Left cardiac atrium (tissue), 4 donors: ENCODE data around the gene CHI3L1. TPM values are rescaled to one million over a fixed set of nuclear protein-coding genes. Genes with fewer than 3 reads are reported as not detected.
"Not testable (repeated sequence)": the region's sequence is repeated elsewhere in the genome, so short reads cannot be mapped to it uniquely, and the experiment has no call there.

Experiments used
- ATAC-seq, 2 donors: fragments of 200-7000 bp; cut with Tn5 transposase; one replicate each; pipeline ENCODE4 v1.9.1; 2020; ENCODE audit warnings: mild to moderate bottlenecking in 2 of 2, moderate library complexity in 2 of 2
- DNase-seq: peaks from one replicate; pipeline ENCODE4 v3.0.0-alpha.2; 2020
- intact Hi-C, 2 donors: fragments of 100-400 bp; cut with DNase I; formaldehyde crosslinking; loops; one replicate each; pipeline versions ENCODE4 v1.14.1 to v1.15.1; 2022 to 2023
- long read RNA-seq: library from polyadenylated mRNA; unstranded; transcript quantifications from one replicate; pipeline ENCODE4 v2.0.0, GENCODE V29; 2021
- total RNA-seq, 2 donors: library from RNA; stranded (reverse); fragmentation: NEBNext Ultra II Directional; extraction: Animal tissue kit (Norgen Biotek cat#: 25700); gene quantifications; one replicate each; pipeline ENCODE4 v1.2.1, GENCODE V29; 2021
- donor health status: DM: no; HTN: yes; CAD: no.
- donor health status: DM: no; HTN: yes; CAD: no; lungs with severe emphysema.
- donor health status: DM: yes; HTN: yes; CAD: no.
- donor health status: Dilated cardiomyopathy.

CHI3L1 gene
- 10 to 100 TPM in 1 of 2 donors, 1 to 10 TPM in 1; 6.1 to 20.4 TPM for total RNA-seq
- long read RNA-seq, transcript CHI3L1-201 (10 exons, 1,792 nt): major isoform, 12 of 18 reads
- long read RNA-seq, partial matches to known transcripts: 0 of 18 reads
- long read RNA-seq, other reads (novel, unspliced or antisense): 6 of 18 reads

GRCh38 chr1:203186446-203187303, at the start of gene CHI3L1:
Gene CHI3L1 (minus strand): TSS chr1:203186704. CDS start chr1:203186623, 81 bp downstream.
- ATAC-seq (peak; percentile 51 to 62), DNase-seq (peak; percentile 36)
- intact Hi-C loops: no loop called here

- intact Hi-C loops, ATAC-seq: not testable (repeated sequence)
Measured at GRCh38 chr1:203234901-203235300, 48.4 kb upstream of the CHI3L1 start.

GRCh38 chr1:203229471-203230135, 43.1 kb upstream of the CHI3L1 start, which contains the start of gene CHIT1:
Gene CHIT1 (minus strand): TSS chr1:203229673. CDS start chr1:203229636, 37 bp downstream.
- ATAC-seq (no peak), DNase-seq (no peak)
- intact Hi-C loops: no loop called here

More at GRCh38 chr1:203234901-203235300, 48.4 kb upstream of the CHI3L1 start:
- DNase-seq: not testable (repeated sequence)

- ATAC-seq (no peak), DNase-seq (no peak)
- intact Hi-C loops: no loop called here
Measured at GRCh38 chr1:203228670-203229069, 42.2 kb upstream of the CHI3L1 start.

GRCh38 chr1:203227371-203228083, 41.0 kb upstream of the CHI3L1 start:
- no peak for DNase-seq
- intact Hi-C loops: no loop called here
- no peak for ATAC-seq

GRCh38 chr1:203225071-203225470, 38.6 kb upstream of the CHI3L1 start:
- intact Hi-C loops: no loop called here
- DNase-seq: no peak
- ATAC-seq: no peak

- DNase-seq (no peak), ATAC-seq (no peak)
- intact Hi-C loops: no loop called here
Measured at GRCh38 chr1:203223012-203223775, 36.7 kb upstream of the CHI3L1 start.

- ATAC-seq: no peak
- DNase-seq: no peak
- intact Hi-C loops: loop anchor here (2.0 to 5.0 kb wide), 4 partner anchors 48 to 178 kb away; no protein-coding TSS in a partner anchor
Measured at GRCh38 chr1:203219934-203220333, 33.4 kb upstream of the CHI3L1 start.

- DNase-seq (no peak), ATAC-seq (no peak)
- intact Hi-C loops: loop anchor here (2.0 to 5.0 kb wide), 4 partner anchors 47 to 177 kb away; no protein-coding TSS in a partner anchor
Measured at GRCh38 chr1:203219171-203219570, 32.7 kb upstream of the CHI3L1 start.

- intact Hi-C loops: loop anchor here (2.0 to 5.0 kb wide), 4 partner anchors 45 to 175 kb away; no protein-coding TSS in a partner anchor
- DNase-seq (no peak), ATAC-seq (no peak)
Measured at GRCh38 chr1:203217668-203218067, 31.2 kb upstream of the CHI3L1 start.

- intact Hi-C loops: loop anchor here (5.0 kb wide), 3 partner anchors 45 to 175 kb away; no protein-coding TSS in a partner anchor
- ATAC-seq (no peak), DNase-seq (no peak)
Measured at GRCh38 chr1:203217139-203217655, 30.7 kb upstream of the CHI3L1 start.

- intact Hi-C loops: loop anchor here (1.0 to 5.0 kb wide), 4 partner anchors 44 to 177 kb away; no protein-coding TSS in a partner anchor
- DNase-seq (peak; percentile 42), ATAC-seq (peak; percentile 81 to 82)
Measured at GRCh38 chr1:203216274-203217138, 30.0 kb upstream of the CHI3L1 start.

- DNase-seq: no peak
- intact Hi-C loops: loop anchor here (5.0 kb wide), 3 partner anchors 43 to 173 kb away; no protein-coding TSS in a partner anchor
- ATAC-seq: no peak
Measured at GRCh38 chr1:203215573-203215972, 29.1 kb upstream of the CHI3L1 start.

GRCh38 chr1:203214871-203215270, 28.4 kb upstream of the CHI3L1 start:
- ATAC-seq (no peak), DNase-seq (no peak)
- intact Hi-C loops: loop anchor here (5.0 kb wide), 3 partner anchors 43 to 173 kb away; no protein-coding TSS in a partner anchor

- DNase-seq: no peak
- ATAC-seq: no peak
- intact Hi-C loops: no loop called here
Measured at GRCh38 chr1:203213126-203213525, 26.6 kb upstream of the CHI3L1 start.

- no peak for ATAC-seq
- intact Hi-C loops: no loop called here
Measured at GRCh38 chr1:203211812-203212211, 25.3 kb upstream of the CHI3L1 start.

GRCh38 chr1:203210988-203211387, 24.5 kb upstream of the CHI3L1 start:
- no peak for ATAC-seq
- intact Hi-C loops: no loop called here

More at GRCh38 chr1:203211812-203212211, 25.3 kb upstream of the CHI3L1 start:
- no peak for DNase-seq

More at GRCh38 chr1:203210988-203211387, 24.5 kb upstream of the CHI3L1 start:
- DNase-seq: no peak
